ENCODE results near the gene RAP1GDS1. TPM values are rescaled to one million over a fixed set of nuclear protein-coding genes. Genes with fewer than 3 reads are reported as not detected.
"Not testable (repeated sequence)": the region's sequence is repeated elsewhere in the genome, so short reads cannot be mapped to it uniquely, and the experiment has no call there.

Gene RAP1GDS1
- total RNA-seq, 4 donors from 2014 or later = 40.5 to 61.4 (median 54.1) TPM

DNA sequence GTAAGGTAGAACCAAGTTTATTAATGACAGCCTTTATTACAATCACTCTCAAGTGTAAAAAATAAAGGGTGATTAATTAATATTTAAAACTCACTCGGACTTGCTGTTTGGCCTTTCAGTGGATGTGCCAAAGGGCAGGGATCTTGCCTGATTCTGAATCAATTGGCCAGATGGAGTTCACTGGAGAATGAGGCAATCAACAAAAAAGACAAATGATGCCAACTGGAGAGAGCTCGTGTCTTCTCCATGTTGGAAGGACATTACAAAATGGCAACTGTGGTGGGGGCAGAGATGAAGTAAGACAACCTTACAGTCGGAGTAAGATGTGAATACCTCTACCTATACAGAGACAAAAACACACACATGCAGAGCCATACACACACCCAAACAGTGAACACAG lies 209.2 kb downstream of the RAP1GDS1 start:
- peaks cover 0 to 30% (median 0%) of the 10 kb centered on the region in 3 donors for H3K36me3 ChIP-seq
- H3K27me3 ChIP-seq = no peaks in the 10 kb centered on the region
- no peak for DNase-seq (ENCODE audit: low spot score in 2 of 2)
- H3K9me3 ChIP-seq = no peaks in the 10 kb centered on the region
- H3K27ac ChIP-seq = no peak overlapping the region
- WGBS, 2 donors = 68 to 70% methylated on average over 3 of the region's 3 CpGs
- TF ChIP-seq EP300 (IDR thresholded peaks at IDR 0.05) (no peak), POLR2A (IDR thresholded peaks at IDR 0.05) (no peak)
- TF ChIP-seq, protein P1, sequence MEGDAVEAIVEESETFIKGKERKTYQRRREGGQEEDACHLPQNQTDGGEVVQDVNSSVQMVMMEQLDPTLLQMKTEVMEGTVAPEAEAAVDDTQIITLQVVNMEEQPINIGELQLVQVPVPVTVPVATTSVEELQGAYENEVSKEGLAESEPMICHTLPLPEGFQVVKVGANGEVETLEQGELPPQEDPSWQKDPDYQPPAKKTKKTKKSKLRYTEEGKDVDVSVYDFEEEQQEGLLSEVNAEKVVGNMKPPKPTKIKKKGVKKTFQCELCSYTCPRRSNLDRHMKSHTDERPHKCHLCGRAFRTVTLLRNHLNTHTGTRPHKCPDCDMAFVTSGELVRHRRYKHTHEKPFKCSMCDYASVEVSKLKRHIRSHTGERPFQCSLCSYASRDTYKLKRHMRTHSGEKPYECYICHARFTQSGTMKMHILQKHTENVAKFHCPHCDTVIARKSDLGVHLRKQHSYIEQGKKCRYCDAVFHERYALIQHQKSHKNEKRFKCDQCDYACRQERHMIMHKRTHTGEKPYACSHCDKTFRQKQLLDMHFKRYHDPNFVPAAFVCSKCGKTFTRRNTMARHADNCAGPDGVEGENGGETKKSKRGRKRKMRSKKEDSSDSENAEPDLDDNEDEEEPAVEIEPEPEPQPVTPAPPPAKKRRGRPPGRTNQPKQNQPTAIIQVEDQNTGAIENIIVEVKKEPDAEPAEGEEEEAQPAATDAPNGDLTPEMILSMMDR (IDR thresholded peaks at IDR 0.05) = no peak
- H3K4me1 ChIP-seq = peaks cover 0 to 21% (median 6%) of the 10 kb centered on the region in 4 donors
- H3K4me3 ChIP-seq = no peak overlapping the region

DNA sequence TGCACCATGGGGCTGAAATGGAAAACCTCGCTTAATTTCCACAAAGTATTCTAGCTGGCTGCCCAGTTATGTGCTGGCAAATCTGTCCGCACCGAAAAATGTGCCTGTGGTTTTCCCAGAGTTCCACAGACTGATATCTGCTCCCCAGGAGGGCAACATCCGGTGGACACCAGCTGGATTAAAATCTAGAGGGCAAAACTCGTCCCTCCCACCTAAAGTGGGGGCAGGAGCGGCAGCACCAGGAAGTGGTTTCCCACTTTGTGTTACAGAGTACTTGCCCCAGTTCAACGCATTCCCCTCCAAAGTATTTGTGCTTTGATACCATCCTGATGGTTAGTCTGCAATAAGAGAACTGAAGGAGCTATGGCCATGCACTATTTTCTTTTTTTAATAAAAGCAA lies 209.6 kb downstream of the RAP1GDS1 start:
- H3K9me3 ChIP-seq = no peaks in the 10 kb centered on the region
- TF ChIP-seq POLR2A (IDR thresholded peaks at IDR 0.05) (no peak), EP300 (IDR thresholded peaks at IDR 0.05) (no peak)
- TF ChIP-seq, protein P1 (IDR thresholded peaks at IDR 0.05) = no peak
- 82 to 87% methylated on average over 7 of the region's 7 CpGs for WGBS, 2 donors

DNA sequence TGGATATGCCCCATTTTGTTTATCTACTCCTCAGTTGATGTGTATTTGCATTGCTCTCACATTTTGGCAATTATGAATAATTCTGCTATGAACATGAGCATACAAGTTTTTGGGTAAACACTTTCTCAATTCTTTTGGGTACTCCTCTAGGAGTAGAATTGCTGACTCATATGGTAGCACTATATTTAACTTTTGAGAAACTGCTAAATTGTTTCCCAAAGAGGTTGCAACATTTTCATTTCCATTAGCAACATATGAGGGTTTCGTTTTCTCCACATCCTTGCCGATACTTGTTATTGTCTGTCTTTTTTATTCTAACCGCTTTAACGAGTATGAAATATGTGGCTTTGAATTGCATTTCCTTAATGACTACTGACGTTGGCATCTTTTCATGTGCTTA lies 211.9 kb downstream of the RAP1GDS1 start:
- Histone ChIP-seq H3K4me1 (peaks cover 0 to 14% (median 5%) of the 10 kb centered on the region in 4 donors), H3K36me3 (peaks cover 0 to 54% (median 0%) of the 10 kb centered on the region in 3 donors), H3K27ac (no peak overlapping the region), H3K27me3 (no peaks in the 10 kb centered on the region), H3K4me3 (no peak overlapping the region), H3K9me3 (no peaks in the 10 kb centered on the region)
- no peak for TF ChIP-seq EP300 (IDR thresholded peaks at IDR 0.05)
- TF ChIP-seq POLR2A (IDR thresholded peaks at IDR 0.05) = no peak
- TF ChIP-seq, protein P1 (IDR thresholded peaks at IDR 0.05) = no peak
- 86 to 89% methylated on average over 5 of the region's 5 CpGs for WGBS, 2 donors
- no peak for DNase-seq (ENCODE audit: low spot score in 2 of 2)

More for the DNA sequence above, 209.6 kb downstream of the RAP1GDS1 start:
- H3K27ac ChIP-seq = no peak overlapping the region
- H3K27me3 ChIP-seq = no peaks in the 10 kb centered on the region
- H3K36me3 ChIP-seq = peaks cover 0 to 34% (median 0%) of the 10 kb centered on the region in 3 donors
- H3K4me1 ChIP-seq = peaks cover 0 to 21% (median 6%) of the 10 kb centered on the region in 4 donors
- no peak for DNase-seq (ENCODE audit: low spot score in 2 of 2)
- no peak overlapping the region for H3K4me3 ChIP-seq

DNA sequence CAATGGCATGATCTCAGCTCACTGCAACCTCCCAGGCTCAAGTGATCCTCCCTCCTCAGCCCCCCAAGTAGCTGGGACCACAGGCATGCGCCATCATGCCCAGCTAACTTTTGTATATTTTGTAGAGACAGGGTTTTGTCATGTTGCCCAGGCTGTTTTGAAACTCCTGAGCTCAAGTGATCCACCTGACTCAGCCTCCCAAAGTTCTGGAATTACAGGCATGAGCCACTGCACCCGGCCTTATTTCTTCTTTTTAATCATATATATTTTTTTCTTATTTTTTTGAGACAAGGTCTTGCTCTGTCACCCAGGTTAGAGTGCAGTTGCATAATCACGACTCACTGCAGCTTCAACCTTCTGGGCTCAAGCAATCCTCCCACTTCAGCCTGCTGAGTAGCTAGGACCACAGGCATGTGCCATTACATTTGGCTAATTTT lies 213.2 kb downstream of the RAP1GDS1 start:
- H3K4me3 ChIP-seq = no peak overlapping the region
- H3K4me1 ChIP-seq = no peaks in the 10 kb centered on the region
- H3K27me3 ChIP-seq = no peaks in the 10 kb centered on the region
- whole genome bisulfite sequencing, 2 donors = 93 to 96% methylated on average over 3 of the region's 3 CpGs
- TF ChIP-seq EP300 (IDR thresholded peaks at IDR 0.05) (no peak), POLR2A (IDR thresholded peaks at IDR 0.05) (no peak)
- TF ChIP-seq, protein P1 (IDR thresholded peaks at IDR 0.05) = no peak
- H3K9me3 ChIP-seq = no peaks in the 10 kb centered on the region
- peaks cover 0 to 59% (median 0%) of the 10 kb centered on the region in 3 donors for H3K36me3 ChIP-seq
- no peak for DNase-seq (ENCODE audit: low spot score in 2 of 2)
- H3K27ac ChIP-seq = no peak overlapping the region

DNA sequence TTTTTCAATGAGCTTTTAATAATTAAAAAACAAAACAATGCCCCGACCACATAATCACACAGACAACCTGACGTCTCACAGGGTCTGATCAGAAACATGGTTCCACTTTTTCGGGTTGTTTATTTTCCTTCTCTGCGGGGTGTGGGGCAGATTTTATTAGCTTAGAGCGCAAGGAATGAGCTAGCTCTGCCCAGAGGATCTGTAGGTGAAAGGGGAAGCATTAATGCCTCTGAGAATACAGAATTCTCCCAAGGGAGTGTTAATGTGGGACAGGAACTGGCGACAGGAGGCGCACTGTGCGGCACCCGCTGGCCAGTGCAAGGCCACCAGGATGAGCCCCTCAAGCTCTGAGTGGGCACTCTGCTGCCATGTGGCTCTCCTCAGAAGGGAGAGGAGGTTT lies 215.7 kb downstream of the RAP1GDS1 start:
- Histone ChIP-seq H3K36me3 (peaks cover 0 to 51% (median 0%) of the 10 kb centered on the region in 3 donors), H3K4me3 (no peak overlapping the region), H3K27ac (no peak overlapping the region), H3K27me3 (no peaks in the 10 kb centered on the region), H3K4me1 (peaks cover 0 to 7% (median 0%) of the 10 kb centered on the region in 4 donors), H3K9me3 (no peaks in the 10 kb centered on the region)
- WGBS, 2 donors = 91 to 95% methylated on average over 9 of the region's 9 CpGs
- TF ChIP-seq EP300 (IDR thresholded peaks at IDR 0.05) (no peak), POLR2A (IDR thresholded peaks at IDR 0.05) (no peak)
- TF ChIP-seq, protein P1 (IDR thresholded peaks at IDR 0.05) = no peak
- no peak for DNase-seq (ENCODE audit: low spot score in 2 of 2)

DNA sequence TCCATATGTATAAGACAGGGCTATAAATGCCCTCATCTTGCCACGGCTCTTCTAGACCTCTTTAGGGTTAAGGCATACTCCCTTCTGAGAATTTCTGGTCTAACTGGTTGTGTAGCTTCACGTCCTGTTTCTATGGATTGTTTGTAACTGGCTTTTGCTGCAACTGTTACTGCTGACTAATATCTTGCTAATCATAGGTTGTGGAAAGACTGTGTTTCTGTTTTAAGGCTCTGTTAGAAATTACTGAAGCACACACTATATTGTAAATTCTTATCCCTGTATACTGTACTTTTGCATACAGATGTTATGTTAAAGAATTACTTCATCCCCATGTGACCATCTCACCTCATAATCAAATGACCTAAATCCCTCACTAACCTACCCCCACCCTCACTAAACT lies 218.4 kb downstream of the RAP1GDS1 start:
- H3K4me3 ChIP-seq; H3K27ac ChIP-seq; DNase-seq (ENCODE audit: low spot score in 2 of 2); H3K4me1 ChIP-seq; H3K9me3 ChIP-seq; H3K27me3 ChIP-seq: not testable (repeated sequence)
- WGBS, 2 donors = 57 to 59% methylated on average over 2 of the region's 2 CpGs
- H3K36me3 ChIP-seq = peaks cover 0 to 35% (median 0%) of the 10 kb centered on the region in 3 donors
